T-cell (primary cell): ENCODE measurements around the gene MUC3A. TPM values are rescaled to one million over a fixed set of nuclear protein-coding genes. Genes with fewer than 3 reads are reported as not detected.

Source experiments
- ATAC-seq, 4 experiments: fragments of 200-7000 bp in 3 of 4; fragments of 150-1000 bp in 1 of 4; cut with Tn5 transposase; replicated peaks in 1 of 4; 1 replicate in 3 of 4; 2 replicates in 1 of 4; pipeline ENCODE4 v1.10.0; 2021; ENCODE audit warnings: moderate library complexity in 3 of 4, mild to moderate bottlenecking in 2 of 4, moderate number of reproducible peaks in 1 of 4
- CTCF ChIA-PET, 2 donors: fragments of 300-600 bp; sonication (Branson Sonifier 250); formaldehyde crosslinking; loops; one replicate each; lab custom pipeline; 2022; ENCODE audit warnings: antibody characterized with exemption in 2 of 2; lab: Charles Lee
- POLR2A ChIA-PET, 2 donors: fragments of 300-600 bp; sonication (Branson Sonifier 250); formaldehyde crosslinking; loops; one replicate each; lab custom pipeline; 2022; ENCODE audit warnings: antibody characterized with exemption in 2 of 2; lab: Charles Lee
- DNase-seq, 35 experiments: peaks; one replicate each; pipeline versions ENCODE4 v3.0.0 to v3.0.0-alpha.2; 2013 to 2023
- H3K27ac ChIP-seq: one replicate; pipeline ENCODE4 v1.5.1; 2013; ENCODE audit warnings: low read length
- H3K27me3 ChIP-seq, 2 experiments: replicated peaks in 1 of 2; 1 replicate in 1 of 2; 2 replicates in 1 of 2; pipeline versions ENCODE4 v1.6.1 to v1.7.0; 2013; ENCODE audit warnings: low read length in 1 of 2, mixed read lengths in 1 of 2; ENCODE audit not compliant: control insufficient read depth in 2 of 2, insufficient read depth in 2 of 2; ENCODE audit errors: extremely low read depth in 1 of 2
- H3K36me3 ChIP-seq, 2 donors: 1 replicate in 1 of 2; 2 replicates in 1 of 2; pipeline versions ENCODE4 v1.6.1 to v1.7.0; 2013; ENCODE audit warnings: low read length in 1 of 2; ENCODE audit not compliant: control insufficient read depth in 2 of 2, insufficient read depth in 1 of 2; ENCODE audit errors: extremely low read depth in 1 of 2
- H3K4me1 ChIP-seq, 2 experiments: 1 replicate in 1 of 2; 2 replicates in 1 of 2; pipeline versions ENCODE4 v1.6.1 to v1.7.0; 2013; ENCODE audit warnings: low read length in 2 of 2, mixed read lengths in 1 of 2; ENCODE audit not compliant: insufficient read depth in 2 of 2, control insufficient read depth in 1 of 2; ENCODE audit errors: extremely low read depth in 1 of 2
- H3K4me3 ChIP-seq, 2 donors: 1 replicate in 1 of 2; 2 replicates in 1 of 2; pipeline versions ENCODE4 v1.5.1 to v1.7.0; 2013; ENCODE audit warnings: mild to moderate bottlenecking in 2 of 2, low read length in 1 of 2, moderate library complexity in 1 of 2; ENCODE audit not compliant: control insufficient read depth in 1 of 2; ENCODE audit errors: extremely low read depth in 1 of 2
- H3K9me3 ChIP-seq: 2 replicates; pipeline ENCODE4 v1.7.0; 2013
- H3K27ac Mint-ChIP-seq, 2 donors: one replicate each; pipeline ENCODE4 v1.8.0; 2020 to 2021; ENCODE audit warnings: mild to moderate bottlenecking in 2 of 2, mixed read lengths in 2 of 2
- H3K27me3 Mint-ChIP-seq, 2 donors: one replicate each; pipeline ENCODE4 v1.8.0; 2021 to 2022; ENCODE audit warnings: mixed read lengths in 2 of 2
- H3K36me3 Mint-ChIP-seq: one replicate; pipeline ENCODE4 v1.8.0; 2021; ENCODE audit warnings: mixed read lengths
- H3K4me1 Mint-ChIP-seq, 3 donors: one replicate each; pipeline ENCODE4 v1.8.0; 2020 to 2022; ENCODE audit warnings: mixed read lengths in 3 of 3, mild to moderate bottlenecking in 1 of 3
- H3K4me3 Mint-ChIP-seq, 3 donors: one replicate each; pipeline ENCODE4 v1.8.0; 2020 to 2022; ENCODE audit warnings: mild to moderate bottlenecking in 3 of 3, mixed read lengths in 3 of 3, moderate library complexity in 3 of 3
- H3K9me3 Mint-ChIP-seq, 3 donors: one replicate each; pipeline ENCODE4 v1.8.0; 2020 to 2022; ENCODE audit warnings: mixed read lengths in 3 of 3
- WGBS: methylation state at CpG from one replicate; pipeline ENCODE4 v1.1.5; 2013; ENCODE audit warnings: missing lambda C conversion rate; ENCODE audit not compliant: insufficient coverage; 5-methylcytosine and 5-hydroxymethylcytosine counted together
- total RNA-seq, 35 experiments: library from RNA in 6 of 35; stranded (reverse) in 6 of 35; fragments of 120-200 nt in 1 of 35; gene quantifications; one replicate each; pipeline versions ENCODE4 v1.2.1 to v1.2.4 and lab custom pipeline; 2013 to 2026

MUC3A gene
- total RNA-seq, 5 donors from 2014 or later (not counting 1 experiment from before 2014, with no cell fraction given): 0.10 to 0.25 (median 0.18) TPM; not detected in 2

DNA sequence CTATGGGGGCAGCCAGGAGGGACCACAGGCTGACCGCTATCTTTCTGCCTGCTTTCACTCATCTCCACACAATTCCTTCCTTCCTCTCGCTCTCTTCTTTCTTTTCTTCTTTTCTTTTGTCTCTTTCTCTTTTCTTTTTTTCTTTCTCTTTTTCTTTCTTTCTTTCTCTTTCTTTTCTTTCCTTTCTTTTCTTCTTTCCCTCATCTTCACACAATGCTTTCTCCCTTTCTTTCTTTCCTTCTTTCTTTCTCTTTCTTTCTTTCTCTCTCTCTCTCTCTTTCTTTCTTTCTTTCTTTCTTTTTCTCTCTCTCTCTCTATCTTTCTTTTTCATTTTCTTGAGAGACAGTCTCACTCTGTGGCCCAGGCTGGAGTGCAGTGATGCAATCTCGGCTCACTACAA lies 13.2 kb downstream of the MUC3A start:
- CTCF ChIA-PET: no interaction called here
- 85% methylated on average over 3 of the region's 3 CpGs for WGBS

DNA sequence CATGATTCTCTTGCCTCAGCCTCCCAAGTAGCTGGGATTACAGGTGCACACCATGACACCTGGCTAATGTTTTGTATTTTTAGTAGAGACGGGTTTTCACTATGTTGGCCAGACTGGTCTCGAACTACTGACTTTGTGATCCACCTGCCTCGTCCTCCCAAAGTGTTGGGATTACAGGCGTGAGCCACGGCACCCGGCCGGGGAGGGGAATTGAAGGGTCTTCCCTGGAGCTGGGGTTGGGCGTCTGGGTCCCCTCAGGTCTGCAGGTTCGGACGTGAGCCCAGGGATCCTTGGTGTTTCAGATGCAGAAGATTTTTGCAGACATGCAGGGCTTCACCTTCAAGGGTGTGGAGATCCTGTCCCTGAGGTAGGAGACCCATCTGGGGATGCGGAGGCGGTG lies 14.1 kb downstream of the MUC3A start:
- DNase-seq: no peak
- no peak for ATAC-seq
- Mint-ChIP-seq H3K4me3 (peak overlapping the region in 1 of 3 donors; percentile 15), H3K27ac (no peak overlapping the region), H3K27me3 (peaks cover 42 to 51% of the 10 kb centered on the region in 2 donors), H3K36me3 (no peaks in the 10 kb centered on the region), H3K9me3 (no peaks in the 10 kb centered on the region), H3K4me1 (peaks cover 20 to 24% (median 21%) of the 10 kb centered on the region in 3 donors)
- WGBS: 74% methylated on average over 10 of the region's 12 CpGs
- POLR2A ChIA-PET: no interaction called here
- H3K27ac ChIP-seq: no peak overlapping the region
- H3K4me3 ChIP-seq: no peak overlapping the region
- H3K27me3 ChIP-seq: peaks cover 10 to 81% of the 10 kb centered on the region in 2 experiments
- H3K4me1 ChIP-seq: peaks cover 0 to 27% of the 10 kb centered on the region in 2 experiments
- H3K36me3 ChIP-seq: no peaks in the 10 kb centered on the region
- no peaks in the 10 kb centered on the region for H3K9me3 ChIP-seq
- CTCF ChIA-PET: no interaction called here

More for the DNA sequence above, 13.2 kb downstream of the MUC3A start:
- Histone ChIP-seq H3K4me1 (peaks cover 0 to 27% of the 10 kb centered on the region in 2 experiments), H3K36me3 (no peaks in the 10 kb centered on the region), H3K27me3 (peaks cover 10 to 78% of the 10 kb centered on the region in 2 experiments), H3K4me3 (no peak overlapping the region), H3K9me3 (no peaks in the 10 kb centered on the region), H3K27ac (no peak overlapping the region)
- Mint-ChIP-seq H3K4me3 (no peak overlapping the region), H3K27ac (no peak overlapping the region), H3K36me3 (no peaks in the 10 kb centered on the region), H3K4me1 (peaks cover 20% of the 10 kb centered on the region in 3 donors), H3K9me3 (no peaks in the 10 kb centered on the region), H3K27me3 (peaks cover 33 to 44% of the 10 kb centered on the region in 2 donors)
- ATAC-seq (no peak), DNase-seq (no peak)
- POLR2A ChIA-PET: interaction anchor here in 1 of 2 donors (0.6 kb wide), 1 partner anchor 181 kb away, joined by 6 read pairs; no protein-coding TSS in a partner anchor

DNA sequence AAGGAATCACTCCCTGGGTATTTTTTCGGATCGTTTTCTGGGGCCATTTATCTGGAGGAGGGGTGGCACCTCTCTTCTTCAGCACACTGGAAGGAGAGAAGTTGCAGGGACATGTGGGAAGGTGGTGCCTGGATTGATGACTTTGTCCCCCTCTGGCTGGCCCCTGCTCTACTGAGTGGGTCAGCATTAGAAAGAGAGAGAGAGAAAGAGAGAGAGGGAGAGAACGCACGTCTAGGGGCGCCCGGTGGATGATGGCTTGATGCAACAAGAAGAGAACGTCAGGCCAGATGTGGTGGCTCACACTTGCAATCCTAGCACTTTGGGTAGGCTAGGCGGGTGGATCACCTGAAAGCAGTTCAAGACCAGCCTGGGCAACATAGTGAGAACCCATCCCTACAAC lies 14.5 kb downstream of the MUC3A start:
- 56% methylated on average over 2 of the region's 8 CpGs for WGBS
- no peak overlapping the region for H3K27ac ChIP-seq
- ATAC-seq: no peak
- H3K27me3 ChIP-seq: peaks cover 10 to 81% of the 10 kb centered on the region in 2 experiments
- no peak overlapping the region for H3K4me3 ChIP-seq
- peaks cover 0 to 27% of the 10 kb centered on the region in 2 experiments for H3K4me1 ChIP-seq
- Mint-ChIP-seq H3K36me3 (no peaks in the 10 kb centered on the region), H3K27me3 (peaks cover 46 to 56% of the 10 kb centered on the region in 2 donors), H3K27ac (no peak overlapping the region), H3K4me3 (peak overlapping the region in 1 of 3 donors; percentile 15), H3K9me3 (no peaks in the 10 kb centered on the region), H3K4me1 (peaks cover 20 to 24% (median 21%) of the 10 kb centered on the region in 3 donors)
- POLR2A ChIA-PET: no interaction called here
- H3K9me3 ChIP-seq: no peaks in the 10 kb centered on the region
- DNase-seq: no peak
- no peaks in the 10 kb centered on the region for H3K36me3 ChIP-seq
- CTCF ChIA-PET: no interaction called here

DNA sequence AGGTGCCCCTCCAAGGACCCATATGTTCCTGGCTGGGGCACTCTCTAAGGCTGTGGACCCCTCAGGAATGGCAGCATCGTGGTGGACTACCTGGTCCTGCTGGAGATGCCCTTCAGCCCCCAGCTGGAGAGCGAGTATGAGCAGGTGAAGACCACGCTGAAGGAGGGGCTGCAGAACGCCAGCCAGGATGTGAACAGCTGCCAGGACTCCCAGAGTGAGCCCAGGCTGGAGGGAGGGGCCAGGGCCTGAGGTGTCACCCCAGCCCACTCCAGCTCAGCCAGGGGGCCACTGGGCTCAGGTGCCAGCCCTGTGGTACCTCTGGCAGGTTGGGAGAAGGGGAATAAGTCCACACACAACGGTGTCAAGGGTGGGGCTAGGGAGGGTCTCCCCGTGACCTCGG lies 15.3 kb downstream of the MUC3A start:
- Mint-ChIP-seq H3K36me3 (no peaks in the 10 kb centered on the region), H3K27ac (no peak overlapping the region), H3K4me3 (peak overlapping the region in 1 of 3 donors; percentile 84), H3K27me3 (peaks cover 52 to 63% of the 10 kb centered on the region in 2 donors), H3K9me3 (no peaks in the 10 kb centered on the region), H3K4me1 (peaks cover 20 to 24% (median 21%) of the 10 kb centered on the region in 3 donors)
- no peaks in the 10 kb centered on the region for H3K9me3 ChIP-seq
- ATAC-seq (no peak), DNase-seq (no peak)
- ChIA-PET CTCF (no interaction called here), POLR2A (no interaction called here)
- H3K4me3 ChIP-seq: no peak overlapping the region
- peaks cover 10 to 86% of the 10 kb centered on the region in 2 experiments for H3K27me3 ChIP-seq
- no peak overlapping the region for H3K27ac ChIP-seq
- H3K4me1 ChIP-seq: peaks cover 0 to 27% of the 10 kb centered on the region in 2 experiments
- 65% methylated on average over 7 of the region's 7 CpGs for WGBS
- no peaks in the 10 kb centered on the region for H3K36me3 ChIP-seq

DNA sequence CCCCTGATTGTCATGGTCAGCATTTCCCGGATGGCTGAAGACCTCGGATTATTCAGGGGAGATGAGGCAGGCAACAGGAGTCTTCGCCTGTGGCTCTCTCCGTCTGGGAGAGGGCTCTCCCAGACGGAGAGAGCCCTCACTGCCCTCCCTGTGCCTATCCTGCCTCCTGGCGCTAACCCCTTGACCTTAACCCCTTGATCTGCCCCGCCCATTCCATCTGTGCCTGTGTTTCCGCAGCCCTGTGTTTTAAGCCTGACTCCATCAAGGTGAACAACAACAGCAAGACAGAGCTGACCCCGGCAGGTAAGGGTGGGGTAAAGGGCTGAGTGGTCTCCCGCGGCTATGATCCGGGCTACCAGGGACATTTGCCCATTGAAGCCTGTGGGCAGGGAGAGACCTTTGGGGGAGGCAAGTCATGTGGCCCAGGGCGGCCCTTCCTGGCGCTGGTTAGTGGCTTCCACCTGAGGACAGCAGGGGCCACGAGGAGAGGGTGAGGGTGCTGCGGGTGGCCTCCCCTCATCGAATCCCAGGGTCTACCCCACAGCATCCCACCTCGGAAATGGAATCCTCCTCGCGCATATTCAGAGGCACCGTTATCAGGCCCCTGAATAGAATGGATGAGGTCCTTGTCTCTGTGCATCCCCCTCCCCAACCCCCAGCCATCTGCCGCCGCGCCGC lies 15.8 kb downstream of the MUC3A start:
- Mint-ChIP-seq H3K36me3 (no peaks in the 10 kb centered on the region), H3K9me3 (no peaks in the 10 kb centered on the region), H3K27ac (no peak overlapping the region), H3K4me1 (peaks cover 20 to 24% (median 21%) of the 10 kb centered on the region in 3 donors), H3K27me3 (peaks cover 53 to 66% of the 10 kb centered on the region in 2 donors), H3K4me3 (peak overlapping the region; percentile 72 to 84 (median 73))
- H3K9me3 ChIP-seq: no peaks in the 10 kb centered on the region
- no peaks in the 10 kb centered on the region for H3K36me3 ChIP-seq
- no peak overlapping the region for H3K27ac ChIP-seq
- CTCF ChIA-PET: no interaction called here
- WGBS: 31% methylated on average over 12 of the region's 25 CpGs
- POLR2A ChIA-PET: no interaction called here
- H3K27me3 ChIP-seq: peaks cover 10 to 88% of the 10 kb centered on the region in 2 experiments
- ATAC-seq (no peak), DNase-seq (peak in 1 of 35 experiments; percentile 6)
- peak overlapping the region; percentile 42 to 60 for H3K4me3 ChIP-seq
- H3K4me1 ChIP-seq: peaks cover 0 to 27% of the 10 kb centered on the region in 2 experiments

DNA sequence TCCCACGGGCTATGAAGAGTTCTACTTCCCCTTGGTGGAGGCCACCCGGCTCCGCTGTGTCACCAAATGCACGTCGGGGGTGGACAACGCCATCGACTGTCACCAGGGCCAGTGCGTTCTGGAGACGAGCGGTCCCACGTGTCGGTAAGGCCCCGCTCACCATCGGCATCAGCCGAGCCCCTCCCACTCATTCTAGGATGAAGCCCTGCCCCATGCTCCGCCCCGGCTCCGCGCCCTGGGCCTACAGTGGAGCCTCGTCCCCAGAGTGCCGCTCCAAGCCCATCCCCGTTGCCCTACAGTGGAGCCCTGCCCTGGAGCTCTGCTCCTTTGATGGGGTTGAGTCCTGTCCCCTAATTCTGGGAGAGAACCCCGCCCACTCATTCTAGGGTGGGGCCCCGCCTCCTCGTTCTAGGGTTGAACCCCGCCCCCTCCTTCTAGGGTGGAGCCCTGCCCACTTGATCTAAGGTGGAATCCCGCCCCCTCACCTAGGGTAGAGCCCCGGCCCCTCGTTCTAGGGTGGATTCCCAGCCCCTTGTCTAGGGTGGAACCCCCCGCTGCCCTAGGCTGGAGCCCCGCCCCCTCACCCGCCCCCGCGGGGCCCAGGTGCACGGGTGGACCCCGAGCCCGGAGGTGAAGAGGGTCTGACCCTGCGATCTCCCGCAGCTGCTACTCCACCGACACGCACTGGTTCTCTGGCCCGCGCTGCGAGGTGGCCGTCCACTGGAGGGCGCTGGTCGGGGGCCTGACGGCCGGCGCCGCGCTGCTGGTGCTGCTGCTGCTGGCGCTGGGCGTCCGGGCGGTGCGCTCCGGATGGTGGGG lies 16.6 kb downstream of the MUC3A start:
- no peaks in the 10 kb centered on the region for H3K36me3 Mint-ChIP-seq
- CTCF ChIA-PET: interaction anchor here in 1 of 2 donors (0.8 kb wide), 1 partner anchor 94 kb away, joined by 3 read pairs; no protein-coding TSS in a partner anchor
- H3K4me3 ChIP-seq: peak overlapping the region; percentile 42 to 60
- POLR2A ChIA-PET: interaction anchor here in 1 of 2 donors (0.5 kb wide), 1 partner anchor 63 kb away, joined by 8 read pairs; no protein-coding TSS in a partner anchor
- peaks cover 10 to 81% of the 10 kb centered on the region in 2 experiments for H3K27me3 ChIP-seq
- 6% methylated on average over 57 of the region's 58 CpGs for WGBS
- no peak overlapping the region for H3K27ac ChIP-seq
- no peaks in the 10 kb centered on the region for H3K9me3 ChIP-seq
- no peaks in the 10 kb centered on the region for H3K36me3 ChIP-seq
- H3K4me3 Mint-ChIP-seq: peak overlapping the region; percentile 72 to 84 (median 73)
- no peaks in the 10 kb centered on the region for H3K9me3 Mint-ChIP-seq
- peaks cover 20 to 24% (median 21%) of the 10 kb centered on the region in 3 donors for H3K4me1 Mint-ChIP-seq
- H3K4me1 ChIP-seq: peaks cover 0 to 27% of the 10 kb centered on the region in 2 experiments
- peaks cover 53 to 66% of the 10 kb centered on the region in 2 donors for H3K27me3 Mint-ChIP-seq
- peak in 34 of 35 experiments; percentile 37 to 75 (median 57) for DNase-seq
- ATAC-seq: peak; percentile 70 to 85 (median 74)
- no peak overlapping the region for H3K27ac Mint-ChIP-seq
